ENCODE results near the gene UBQLN2.

Gene UBQLN2

GRCh38 chrX:56600987-56601386 is 37.6 kb downstream of the UBQLN2 start:
- Histone ChIP-seq H3K27me3 (ENCODE audit: control insufficient read depth in 3 of 3, insufficient read depth in 3 of 3, low read depth in 1 of 3, low read length in 3 of 3) (no peaks in the 10 kb centered on the region), H3K4me2 (ENCODE audit: insufficient read depth, low read length, poor library complexity, severe bottlenecking) (no peak overlapping the region), H4K91ac (ENCODE audit: low read depth, low read length, poor library complexity) (no peak overlapping the region), H2BK120ac (ENCODE audit: low read depth, low read length) (no peak overlapping the region), H3K14ac (ENCODE audit: low read length) (no peak overlapping the region), H3K79me1 (ENCODE audit: low read depth, low read length) (no peaks in the 10 kb centered on the region), H2AK5ac (ENCODE audit: low read depth, low read length) (no peak overlapping the region), H2AFZ (ENCODE audit: low read length) (no peak overlapping the region), H2BK5ac (ENCODE audit: low read length) (no peak overlapping the region), H4K8ac (ENCODE audit: low read depth, low read length) (no peak overlapping the region), H3K9ac (ENCODE audit: low read depth, low read length, poor library complexity) (no peak overlapping the region), H3K36me3 (replicated peaks in 1 of 2; ENCODE audit: control insufficient read depth in 2 of 2, insufficient read depth in 2 of 2, low read length in 2 of 2) (no peaks in the 10 kb centered on the region), H2BK15ac (ENCODE audit: low read length) (no peak overlapping the region), H3K27ac (replicated peaks; ENCODE audit: low read length) (no peak overlapping the region), H3K18ac (ENCODE audit: low read length) (no peak overlapping the region), H3K4ac (ENCODE audit: low read length) (no peak overlapping the region), H3K9me3 (replicated peaks in 1 of 2; ENCODE audit: control insufficient read depth in 2 of 2, insufficient read depth in 1 of 2, low read depth in 1 of 2, low read length in 2 of 2) (no peaks in the 10 kb centered on the region), H2BK12ac (ENCODE audit: low read length) (no peak overlapping the region), H3K4me1 (ENCODE audit: control insufficient read depth in 2 of 2, insufficient read depth in 1 of 2, low read depth in 1 of 2, low read length in 2 of 2) (no peaks in the 10 kb centered on the region), H3K23ac (ENCODE audit: low read depth, low read length, poor library complexity) (no peak overlapping the region), H3K4me3 (ENCODE audit: low read length in 2 of 2) (no peak overlapping the region)
- no peak for DNase-seq (ENCODE audit: low spot score)
- no CpG with 5 or more reads among the region's 3 CpGs for WGBS, 2 donors (ENCODE audit: extremely low coverage in 2 of 2, insufficient read length in 2 of 2, insufficient replicate concordance in 1 of 2)

GRCh38 chrX:56615282-56615681 is 51.9 kb downstream of the UBQLN2 start:
- Histone ChIP-seq H3K4ac (ENCODE audit: low read length) (no peak overlapping the region), H2BK15ac (ENCODE audit: low read length) (no peak overlapping the region), H4K91ac (ENCODE audit: low read depth, low read length, poor library complexity) (no peak overlapping the region), H2BK12ac (ENCODE audit: low read length) (no peak overlapping the region), H2AK5ac (ENCODE audit: low read depth, low read length) (no peak overlapping the region), H3K4me2 (ENCODE audit: insufficient read depth, low read length, poor library complexity, severe bottlenecking) (no peak overlapping the region), H4K8ac (ENCODE audit: low read depth, low read length) (no peak overlapping the region), H2BK120ac (ENCODE audit: low read depth, low read length) (no peak overlapping the region), H3K27ac (replicated peaks; ENCODE audit: low read length) (no peak overlapping the region), H3K18ac (ENCODE audit: low read length) (no peak overlapping the region), H2BK5ac (ENCODE audit: low read length) (no peak overlapping the region), H2AFZ (ENCODE audit: low read length) (no peak overlapping the region), H3K23ac (ENCODE audit: low read depth, low read length, poor library complexity) (no peak overlapping the region), H3K14ac (ENCODE audit: low read length) (no peak overlapping the region), H3K27me3 (ENCODE audit: control insufficient read depth in 3 of 3, insufficient read depth in 3 of 3, low read depth in 1 of 3, low read length in 3 of 3) (no peaks in the 10 kb centered on the region), H3K36me3 (replicated peaks in 1 of 2; ENCODE audit: control insufficient read depth in 2 of 2, insufficient read depth in 2 of 2, low read length in 2 of 2) (no peaks in the 10 kb centered on the region), H3K9ac (ENCODE audit: low read depth, low read length, poor library complexity) (no peak overlapping the region), H3K4me3 (ENCODE audit: low read length in 2 of 2) (no peak overlapping the region), H3K9me3 (replicated peaks in 1 of 2; ENCODE audit: control insufficient read depth in 2 of 2, insufficient read depth in 1 of 2, low read depth in 1 of 2, low read length in 2 of 2) (no peaks in the 10 kb centered on the region), H3K79me1 (ENCODE audit: low read depth, low read length) (no peaks in the 10 kb centered on the region), H3K4me1 (ENCODE audit: control insufficient read depth in 2 of 2, insufficient read depth in 1 of 2, low read depth in 1 of 2, low read length in 2 of 2) (no peaks in the 10 kb centered on the region)
- WGBS, 2 donors (ENCODE audit: extremely low coverage in 2 of 2, insufficient read length in 2 of 2, insufficient replicate concordance in 1 of 2) = no CpG with 5 or more reads among the region's 2 CpGs
- DNase-seq (ENCODE audit: low spot score) = no peak
